Smooth muscle cell of bladder (primary cell): ENCODE results near the gene PHLPP1. TPM values are rescaled to one million over a fixed set of nuclear protein-coding genes. Genes with fewer than 3 reads are reported as not detected.

Experiments
- total RNA-seq: library from RNA; depleted of rRNA; stranded (reverse); fragments of >200 nt; gene quantifications from 2 replicates; pipeline ENCODE4 v1.2.3, GENCODE V29; 2014

Gene PHLPP1
- 3.0 and 5.2 TPM in 2 replicates for total RNA-seq

DNA sequence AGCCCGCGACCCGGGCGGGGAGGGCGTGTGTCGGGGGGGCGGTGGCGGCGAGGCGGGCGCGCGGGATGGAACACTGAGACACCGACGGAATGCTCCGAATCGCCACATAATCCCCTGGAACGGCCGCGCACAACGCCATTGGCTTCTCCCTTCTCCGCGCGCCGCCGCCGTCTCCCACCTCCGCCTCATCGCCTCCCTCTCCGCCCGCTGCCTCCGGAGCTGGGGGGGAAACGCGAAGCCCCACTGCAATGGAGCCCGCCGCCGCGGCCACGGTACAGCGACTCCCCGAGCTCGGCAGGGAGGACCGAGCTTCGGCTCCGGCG, at the start of gene PHLPP1:
TSS of gene PHLPP1 (plus strand) at position 106 of the 323 bp plus-strand sequence. CDS start at position 249, 143 bp downstream.

Other genes with a start within 250 kb of the PHLPP1 start
- 3.0 and 8.2 TPM in 2 replicates for gene ZCCHC2, start 192.5 kb upstream of the PHLPP1 start, total RNA-seq